DOHH2 (cell line): ENCODE measurements around the gene NPM3.

Source experiments
- EZH2phosphoT487 ChIP-seq: fragments of 200-600 bp; sonication (generic); IDR thresholded peaks from 2 replicates; pipeline ENCODE4 v1.6.1; 2017; ENCODE audit warnings: borderline replicate concordance, mild to moderate bottlenecking, antibody characterized with exemption, low read length, moderate library complexity, mixed read lengths
- TF ChIP-seq, protein P1 (sequence below): fragments of 200-600 bp; sonication (generic); IDR thresholded peaks from one replicate; pipeline ENCODE4 v1.5.1; 2014; ENCODE audit warnings: antibody characterized with exemption, mild to moderate bottlenecking, low read depth, low read length; ENCODE audit not compliant: poor library complexity, severe bottlenecking

- TF ChIP-seq, protein P1, sequence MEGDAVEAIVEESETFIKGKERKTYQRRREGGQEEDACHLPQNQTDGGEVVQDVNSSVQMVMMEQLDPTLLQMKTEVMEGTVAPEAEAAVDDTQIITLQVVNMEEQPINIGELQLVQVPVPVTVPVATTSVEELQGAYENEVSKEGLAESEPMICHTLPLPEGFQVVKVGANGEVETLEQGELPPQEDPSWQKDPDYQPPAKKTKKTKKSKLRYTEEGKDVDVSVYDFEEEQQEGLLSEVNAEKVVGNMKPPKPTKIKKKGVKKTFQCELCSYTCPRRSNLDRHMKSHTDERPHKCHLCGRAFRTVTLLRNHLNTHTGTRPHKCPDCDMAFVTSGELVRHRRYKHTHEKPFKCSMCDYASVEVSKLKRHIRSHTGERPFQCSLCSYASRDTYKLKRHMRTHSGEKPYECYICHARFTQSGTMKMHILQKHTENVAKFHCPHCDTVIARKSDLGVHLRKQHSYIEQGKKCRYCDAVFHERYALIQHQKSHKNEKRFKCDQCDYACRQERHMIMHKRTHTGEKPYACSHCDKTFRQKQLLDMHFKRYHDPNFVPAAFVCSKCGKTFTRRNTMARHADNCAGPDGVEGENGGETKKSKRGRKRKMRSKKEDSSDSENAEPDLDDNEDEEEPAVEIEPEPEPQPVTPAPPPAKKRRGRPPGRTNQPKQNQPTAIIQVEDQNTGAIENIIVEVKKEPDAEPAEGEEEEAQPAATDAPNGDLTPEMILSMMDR = no peak
- TF ChIP-seq EZH2phosphoT487 = no peak
These were observed 8.5 kb downstream of the NPM3 start for GRCh38 chr10:101774589-101775272.
